ENCODE measurements around the gene APBA3.

Gene APBA3

GRCh38 chr19:3712663-3713611 is 48.6 kb downstream of the APBA3 start:
- no peak for DNase-seq

- peak; percentile 70 for DNase-seq
These were observed 51.2 kb downstream of the APBA3 start for GRCh38 chr19:3710265-3710812.

DNA sequence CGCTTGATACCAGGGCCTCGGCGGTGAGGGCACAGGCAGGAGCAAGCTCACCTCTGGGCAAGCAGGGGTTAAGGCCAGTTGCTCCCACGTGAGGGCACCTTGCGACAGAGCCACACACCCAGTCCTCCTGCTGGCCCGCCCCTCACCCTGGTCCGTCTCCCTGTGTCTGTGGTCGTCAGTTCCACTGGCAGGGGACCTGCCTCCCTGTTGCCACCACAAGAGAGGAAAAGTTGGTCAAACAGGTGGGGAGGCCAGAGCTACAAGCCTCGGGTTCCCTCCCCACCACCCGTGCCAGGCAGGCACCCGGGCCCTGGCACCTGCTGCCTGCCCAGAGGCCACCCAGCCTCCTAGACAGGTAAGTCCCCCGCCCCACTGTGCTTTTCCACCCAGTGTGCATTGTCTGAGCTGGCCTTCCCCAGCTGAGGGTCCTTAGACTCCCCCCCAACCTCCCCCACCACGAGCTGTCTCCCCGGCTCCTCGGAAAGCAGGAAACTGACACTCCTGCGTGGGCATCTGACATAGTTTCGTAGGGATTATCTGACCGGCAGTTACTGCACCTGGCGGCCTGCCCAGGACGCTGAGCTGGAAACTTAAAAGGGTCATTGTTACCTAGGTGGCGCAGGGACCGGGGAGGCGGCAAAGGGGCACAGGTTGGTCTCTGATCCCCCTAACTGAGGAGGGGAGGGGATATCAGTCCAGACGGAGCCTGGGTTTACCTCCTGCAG is 53.1 kb downstream of the APBA3 start, which contains the start of gene TJP3:
Gene TJP3, plus strand, starts transcription at position 178 of the 725 bp plus-strand sequence. CDS start 20,049 bp downstream, outside the sequence.
- DNase-seq = peak; percentile 6

DNA sequence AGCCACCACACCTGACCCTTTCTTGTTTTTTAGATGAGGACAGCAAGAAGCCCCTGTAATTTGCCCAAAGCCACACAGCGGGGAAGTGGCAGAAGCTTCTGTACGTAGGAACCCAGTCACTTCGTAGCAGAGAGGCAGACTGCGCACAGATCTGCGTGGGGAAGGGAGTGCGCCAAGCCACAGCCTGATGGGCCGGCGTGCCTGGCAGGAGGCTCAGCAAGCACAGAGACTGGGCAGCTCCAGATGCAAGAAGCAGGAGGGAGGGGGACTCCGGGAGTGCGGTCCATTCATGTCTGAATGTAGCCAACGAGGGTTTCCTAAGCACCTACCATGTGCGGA is 53.7 kb downstream of the APBA3 start:
- no peak for DNase-seq

DNA sequence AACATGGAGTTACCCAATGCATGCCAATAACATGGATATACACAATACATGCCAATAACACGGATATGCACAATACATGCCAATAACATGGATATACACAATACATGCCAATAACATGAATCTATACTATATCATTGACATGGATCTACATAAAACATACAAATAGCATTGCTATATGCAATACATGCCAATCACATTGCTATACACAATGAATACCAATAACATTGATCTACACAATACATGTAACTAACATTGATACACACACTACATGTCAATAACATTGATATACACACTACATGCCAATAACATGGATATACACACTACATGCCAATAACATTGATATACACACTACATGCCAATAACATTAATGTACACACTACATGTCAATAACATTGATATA is 60.3 kb downstream of the APBA3 start:
- DNase-seq = no peak
